GM23248 (cell line): ENCODE data around the gene NTF3.

Experiments
- EZH2 ChIP-seq: fragments of 200-600 bp; sonication (generic); IDR thresholded peaks from 2 replicates; pipeline ENCODE4 v1.6.1; 2018; ENCODE audit warnings: antibody characterized with exemption, mild to moderate bottlenecking; ENCODE audit not compliant: insufficient read depth, poor library complexity, severe bottlenecking
- EZH2phosphoT487 ChIP-seq: fragments of 200-600 bp; sonication (generic); IDR thresholded peaks from 2 replicates; pipeline ENCODE4 v1.6.1; 2018; ENCODE audit warnings: antibody characterized with exemption, moderate library complexity, mild to moderate bottlenecking, low read depth; ENCODE audit not compliant: insufficient read depth

GRCh38 chr12:5485454-5485853 lies 53.5 kb downstream of the NTF3 start:
- no peak for TF ChIP-seq EZH2phosphoT487
- no peak for TF ChIP-seq EZH2
